ENCODE results near the gene KRT23.

GRCh38 chr17:40940266-40940665 is 2.8 kb upstream of the KRT23 start:
- TF ChIP-seq ZNF121 (CRISPR knock-in tag; conservative IDR thresholded peaks at IDR 0.05) (no peak), MED1 (CRISPR knock-in tag; IDR thresholded peaks at IDR 0.05; ENCODE audit: borderline replicate concordance) (no peak), UBTF (IDR thresholded peaks at IDR 0.05; ENCODE audit: borderline replicate concordance in 1 of 2, low read depth in 2 of 2, low read length in 2 of 2) (no peak), DACH1 (IDR thresholded peaks at IDR 0.05; ENCODE audit: partially characterized antibody) (no peak), ZNF766 (CRISPR knock-in tag; conservative IDR thresholded peaks at IDR 0.05) (no peak), NR1H2 (CRISPR knock-in tag; IDR thresholded peaks at IDR 0.05) (no peak), ZBTB34 (CRISPR knock-in tag; IDR thresholded peaks at IDR 0.05) (no peak)

All from K562 (cell line).